Eye (tissue), 1 donor: Measurements from ENCODE around the gene C16orf54.
"Not testable (repeated sequence)": the region's sequence is repeated elsewhere in the genome, so short reads cannot be mapped to it uniquely, and the experiment has no call there.

Experiments
- DNase-seq: peaks from one replicate; pipeline ENCODE4 v3.0.0-alpha.2; 2015

C16orf54 gene

DNA sequence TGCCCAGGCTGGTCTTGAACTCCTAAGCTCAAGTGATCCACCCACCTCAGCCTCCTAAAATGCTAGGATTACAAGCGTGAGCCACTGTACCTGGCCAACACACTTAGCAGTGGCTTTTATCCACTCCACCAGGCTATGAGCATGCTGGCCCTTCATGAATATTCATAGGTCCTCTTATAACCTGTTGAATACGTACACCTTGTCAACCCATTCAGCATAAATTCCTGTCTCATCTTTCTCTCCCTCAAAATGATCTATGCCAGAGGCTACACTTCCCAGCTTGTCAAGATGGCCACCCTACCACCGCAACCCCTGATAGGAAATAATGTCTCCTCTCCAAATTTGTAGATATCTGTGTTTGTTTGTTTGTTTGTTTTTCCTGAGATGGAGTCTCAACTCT is 21.3 kb upstream of the C16orf54 start:
- DNase-seq, result no peak

- no peak for DNase-seq
Measured at GRCh38 chr16:29766571-29766970, 20.8 kb upstream of the C16orf54 start.

DNA sequence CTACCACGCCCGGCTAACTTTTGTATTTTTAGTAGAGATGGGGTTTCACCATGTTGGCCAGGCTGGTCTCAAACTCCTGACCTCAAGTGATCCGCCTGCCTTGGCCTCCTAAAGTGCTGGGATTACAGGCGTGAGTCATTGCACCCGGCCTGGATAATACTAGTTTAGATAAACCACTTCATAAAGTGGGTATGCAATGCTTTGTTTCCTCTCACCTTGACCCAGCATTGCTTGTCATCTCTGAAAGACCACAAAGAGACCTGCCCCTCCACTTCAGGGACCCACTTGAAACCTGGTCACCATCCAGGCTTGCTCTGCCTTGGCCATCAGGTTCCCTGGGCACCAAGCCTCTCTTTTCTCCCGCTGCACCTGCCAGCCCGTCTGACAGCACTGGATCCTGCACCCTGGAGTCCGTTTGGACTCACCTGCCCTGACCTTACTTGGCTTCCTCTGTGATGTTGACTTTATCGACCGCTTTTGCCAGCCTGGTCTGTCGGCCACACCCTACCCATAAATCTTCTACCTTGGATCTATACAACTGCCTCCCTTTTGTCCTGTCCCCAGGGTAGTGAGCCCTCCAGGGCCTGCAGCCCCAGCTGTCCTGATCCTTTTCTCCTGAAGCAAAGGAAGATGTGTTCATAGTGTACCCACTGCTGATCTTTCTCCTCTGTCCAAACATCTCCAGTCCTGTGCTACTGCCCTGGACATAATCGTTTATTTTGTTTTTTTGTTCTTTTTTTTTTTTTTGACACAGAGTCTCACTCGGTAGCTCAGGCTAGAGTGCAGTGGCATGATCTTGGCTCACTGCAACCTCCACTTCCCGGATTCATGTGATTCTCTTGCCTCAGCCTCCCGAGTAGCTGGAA is 19.6 kb upstream of the C16orf54 start:
- no peak for DNase-seq

DNA sequence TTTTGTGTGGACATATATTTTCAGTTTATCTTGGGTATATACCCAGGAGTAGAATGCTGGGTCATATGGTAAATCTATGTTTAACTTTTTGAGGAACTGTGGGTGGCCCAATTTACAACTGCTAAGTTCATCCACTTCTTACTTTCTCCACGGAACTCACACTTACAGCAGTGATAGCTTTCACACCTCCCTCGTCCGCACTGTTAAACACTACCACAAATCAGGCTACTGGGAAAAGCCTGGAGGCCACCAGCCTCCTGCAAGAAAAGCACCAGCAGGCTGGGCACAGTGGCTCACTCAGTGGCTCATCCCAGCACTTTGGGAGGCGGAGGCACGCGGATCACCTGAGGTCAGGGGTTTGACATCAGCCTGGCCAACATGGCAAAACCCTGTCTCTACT is 17.5 kb upstream of the C16orf54 start:
- DNase-seq, result no peak

- no peak for DNase-seq
Measured at GRCh38 chr16:29761882-29762281, 16.1 kb upstream of the C16orf54 start.

DNA sequence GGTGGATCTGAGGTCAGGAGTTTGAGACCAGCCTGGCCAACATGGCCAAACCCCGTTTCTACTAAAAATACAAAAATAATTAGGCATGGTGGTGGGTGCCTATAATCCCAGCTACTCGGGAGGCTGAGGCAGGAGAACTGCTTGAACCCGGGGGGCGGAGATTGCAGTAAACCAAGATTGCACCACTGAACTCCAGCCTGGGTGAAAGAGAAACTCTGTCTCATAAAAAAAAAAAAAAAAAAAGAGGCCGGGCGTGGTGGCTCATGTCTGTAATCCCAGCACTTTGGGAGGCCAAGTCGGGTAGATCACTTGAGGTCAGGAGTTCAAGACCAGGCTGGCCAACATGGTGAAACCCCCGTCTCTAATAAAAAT is 15.5 kb upstream of the C16orf54 start:
- not testable (repeated sequence) for DNase-seq

DNA sequence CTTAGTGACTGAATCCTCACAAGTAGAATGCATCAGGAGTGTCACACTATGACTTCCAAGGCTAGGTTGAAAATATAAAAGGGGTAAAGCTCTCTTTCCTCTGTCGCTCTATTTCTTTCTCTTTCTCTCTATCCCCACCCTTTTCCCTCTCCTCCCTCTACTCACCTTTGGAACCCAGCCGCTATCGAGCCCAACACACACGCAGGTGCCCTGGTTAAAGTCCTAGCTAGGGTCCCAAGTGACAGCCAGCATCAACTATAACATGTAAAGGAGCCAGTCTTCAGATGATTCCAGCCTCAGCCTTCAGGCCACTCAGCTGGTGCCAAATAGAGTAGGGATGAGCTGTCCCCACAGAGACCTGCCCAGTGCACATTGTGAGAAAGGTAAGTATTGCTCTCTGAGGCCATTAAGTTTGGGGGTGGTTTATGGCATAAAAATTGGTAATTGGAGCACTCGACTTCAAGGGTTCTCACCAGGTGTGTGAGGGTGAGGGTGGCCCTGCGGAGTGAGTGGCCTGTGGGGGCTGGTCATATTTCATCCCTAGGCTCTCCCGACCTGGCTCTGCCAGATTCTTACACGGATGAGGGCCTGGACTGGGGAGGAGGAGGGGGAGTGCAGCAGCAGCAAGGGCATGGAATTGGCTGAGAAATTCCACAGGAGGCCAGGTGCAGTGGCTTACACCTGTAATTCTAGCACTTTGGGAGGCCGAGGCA is 14.9 kb upstream of the C16orf54 start:
- no peak for DNase-seq

GRCh38 chr16:29757950-29758466 is 12.2 kb upstream of the C16orf54 start:
- DNase-seq, result no peak

DNA sequence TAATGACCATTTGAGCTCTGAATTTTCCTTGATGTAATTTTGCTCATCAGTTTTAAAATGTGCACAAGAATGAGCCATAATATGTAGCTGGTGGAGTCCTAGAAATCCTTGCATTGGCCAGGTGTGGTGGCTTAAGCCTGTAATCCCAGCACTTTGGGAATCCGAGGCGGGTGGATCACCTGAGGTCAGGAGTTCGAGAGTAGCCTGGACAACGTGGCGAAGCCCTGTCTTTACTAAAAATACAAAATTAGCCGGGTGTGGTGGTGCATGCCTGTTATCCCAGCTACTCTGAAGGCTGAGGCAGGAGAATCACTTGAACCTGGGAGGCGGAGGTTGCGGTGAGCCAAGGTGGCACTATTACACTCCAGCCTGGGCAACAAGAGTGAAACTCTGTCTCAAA is 11.3 kb upstream of the C16orf54 start:
- DNase-seq, result not testable (repeated sequence)

- no peak for DNase-seq
Measured at GRCh38 chr16:29756654-29757053, 10.9 kb upstream of the C16orf54 start.

GRCh38 chr16:29753516-29753915 is 7.7 kb upstream of the C16orf54 start:
- DNase-seq, result no peak

DNA sequence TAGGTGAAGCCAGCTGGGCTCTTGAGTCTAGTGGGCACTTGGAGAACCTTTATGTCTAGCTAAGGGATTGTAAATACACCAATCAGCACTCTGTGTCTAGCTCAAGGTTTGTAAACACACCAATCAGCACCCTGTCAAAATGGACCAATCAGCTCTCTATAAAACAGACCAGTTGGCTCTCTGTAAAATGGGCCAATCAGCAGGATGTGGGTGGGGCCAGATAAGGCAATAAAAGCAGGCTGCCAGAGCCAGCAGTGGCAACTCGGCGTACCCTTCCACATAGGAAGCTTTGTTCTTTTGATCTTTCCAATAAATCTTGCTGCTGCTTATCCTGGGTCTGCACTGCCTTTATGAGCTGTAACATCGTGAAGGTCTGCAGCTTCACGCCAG is 3.0 kb upstream of the C16orf54 start:
- DNase-seq, result not testable (repeated sequence)

- no peak for DNase-seq
Measured at GRCh38 chr16:29747947-29748759, 2.4 kb upstream of the C16orf54 start.

GRCh38 chr16:29746518-29746917 is 728 bp upstream of the C16orf54 start:
- not testable (repeated sequence) for DNase-seq

DNA sequence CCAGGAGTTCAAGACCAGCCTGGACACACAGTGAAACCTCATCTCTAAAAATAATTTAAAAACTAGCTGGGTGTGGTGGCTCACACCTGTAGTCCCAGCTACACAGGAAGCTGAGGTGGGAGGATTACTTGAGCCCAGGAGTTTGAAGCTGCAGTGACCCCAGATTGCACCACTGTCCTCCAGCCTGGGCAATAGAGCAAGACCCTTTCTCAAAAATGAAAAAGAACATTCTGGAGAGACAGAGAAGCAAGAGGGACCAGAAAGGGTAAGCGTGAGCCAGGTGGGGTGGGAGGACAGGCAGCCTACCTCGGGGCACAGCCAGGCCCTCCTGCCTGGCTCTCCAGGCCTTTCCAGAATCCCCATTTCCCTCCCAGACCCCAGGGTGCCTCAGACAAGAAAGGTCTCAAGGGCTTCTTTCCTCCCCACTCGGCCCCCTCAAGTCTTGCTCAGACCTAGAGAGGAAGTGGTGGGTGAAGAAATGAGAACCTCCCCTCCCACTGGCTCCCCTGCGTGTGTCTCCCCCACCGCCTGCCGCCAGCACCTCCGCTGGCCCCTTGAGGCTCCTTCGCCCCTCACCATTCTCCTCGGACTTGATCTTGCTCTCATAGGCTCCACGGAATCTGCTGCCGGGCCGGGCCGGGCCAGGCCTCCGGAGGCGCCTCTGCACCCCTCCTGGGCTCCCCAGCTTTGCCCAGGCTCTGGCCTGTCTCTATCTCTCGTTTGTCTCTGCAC is 503 bp downstream of the C16orf54 start:
- no peak for DNase-seq

DNA sequence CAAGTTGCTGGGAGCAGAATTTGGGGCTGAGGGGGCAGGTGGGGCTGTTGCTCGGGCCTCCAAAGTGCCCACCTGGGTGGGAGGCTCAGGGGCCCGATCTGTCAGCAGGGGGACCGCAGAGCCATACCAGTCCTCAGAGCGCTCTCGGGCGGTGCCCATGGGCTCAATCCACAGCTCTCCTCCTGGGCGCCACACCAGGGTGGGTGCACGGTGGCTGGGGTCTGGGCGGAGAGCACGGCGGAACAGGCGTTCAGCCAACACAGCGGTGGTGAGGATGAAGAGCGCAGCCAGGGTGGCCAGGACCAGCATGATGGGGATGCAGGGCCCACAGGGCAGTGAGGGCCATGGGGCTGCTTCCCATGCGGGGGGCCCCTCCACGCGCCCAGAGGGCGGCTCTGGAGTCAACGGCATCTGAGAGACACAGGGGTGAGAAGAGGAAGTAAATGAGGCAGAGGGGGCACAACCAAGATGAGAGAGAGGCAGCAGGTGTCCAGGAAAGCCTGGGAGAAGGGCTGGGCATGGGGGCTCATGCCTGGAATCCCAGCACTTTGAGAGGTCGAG is 1.2 kb downstream of the C16orf54 start:
- DNase-seq, result no peak

DNA sequence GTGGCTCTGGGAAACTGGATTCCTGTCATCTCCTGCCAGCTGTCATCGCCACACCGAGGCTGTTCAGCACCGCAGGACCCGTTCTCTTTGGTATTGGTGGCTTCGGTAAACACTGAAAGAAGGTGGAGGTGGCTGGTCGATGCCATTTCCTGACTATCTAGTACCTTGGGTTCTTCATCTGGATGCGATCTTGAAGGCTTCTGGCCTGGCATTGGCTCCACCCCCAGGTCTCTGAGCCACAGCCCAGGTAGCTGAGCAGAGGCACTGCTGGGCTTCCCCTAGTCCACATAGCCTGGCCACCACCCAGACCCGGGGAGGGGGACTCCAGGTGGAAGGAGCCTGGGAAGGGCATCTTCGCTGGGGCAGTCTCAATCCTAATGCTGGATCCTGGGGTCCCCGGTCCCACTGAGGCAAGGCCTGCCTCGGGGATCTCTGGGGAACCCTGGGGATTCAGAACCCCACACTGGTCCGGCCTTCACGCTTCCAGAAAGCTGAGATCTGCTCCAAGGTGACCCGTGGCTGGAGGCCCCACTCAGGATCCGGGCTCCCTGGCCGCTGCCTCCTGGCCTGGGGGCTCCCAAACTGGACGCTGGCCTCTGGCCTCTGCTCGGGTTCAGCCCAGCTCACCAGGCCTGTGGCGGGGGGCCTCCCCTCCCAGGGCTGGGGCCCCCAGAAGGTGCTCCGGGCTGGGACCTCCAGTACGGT is 1.8 kb downstream of the C16orf54 start:
- no peak for DNase-seq

- no peak for DNase-seq
Measured at GRCh38 chr16:29743475-29743826, 2.3 kb downstream of the C16orf54 start.

DNA sequence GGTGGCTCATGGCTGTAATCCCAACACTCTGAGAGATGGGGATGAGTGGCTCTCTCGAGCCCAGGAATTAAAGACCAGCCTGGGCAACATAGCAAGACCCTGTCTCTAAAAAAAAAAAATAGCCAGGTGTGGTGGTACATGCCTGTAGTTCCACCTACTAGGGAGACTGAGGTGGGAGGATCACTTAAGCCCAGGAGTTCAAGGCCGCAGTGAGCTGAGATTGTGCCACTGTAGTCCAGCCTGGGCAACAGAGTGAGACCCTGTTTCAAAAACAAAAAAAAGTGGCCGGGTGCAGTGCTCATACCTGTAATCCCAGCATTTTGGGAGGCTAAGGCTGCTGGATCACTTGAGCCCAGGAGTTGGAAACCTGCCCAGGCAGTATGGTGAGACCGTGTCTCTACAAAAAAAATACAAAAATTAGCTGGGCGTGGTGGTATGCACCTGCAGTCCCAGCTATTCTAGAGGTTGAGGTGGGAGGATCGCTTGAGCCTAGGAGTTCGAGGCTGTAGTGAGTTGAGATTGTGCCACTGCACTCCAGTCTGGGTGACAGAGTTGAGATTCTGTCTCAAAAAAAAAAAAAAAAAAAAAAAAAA is 3.0 kb downstream of the C16orf54 start:
- no peak for DNase-seq

- DNase-seq, result not testable (repeated sequence)
Measured at GRCh38 chr16:29740630-29741015, 5.2 kb downstream of the C16orf54 start.
